ENCODE measurements around the gene NFIX. TPM values are rescaled to one million over a fixed set of nuclear protein-coding genes. Genes with fewer than 3 reads are reported as not detected.

The NFIX gene
- total and polyA plus RNA-seq, 12 donors, result 1.3 to 72.8 (median 28.6) TPM

GRCh38 chr19:12946731-12947496 is 48.4 kb upstream of the NFIX start:
- H3K36me3 ChIP-seq (replicated peaks in 1 of 2), result peaks cover 0 to 73% of the 10 kb centered on the region in 2 donors
- H3K9me3 ChIP-seq (replicated peaks in 1 of 3), result no peaks in the 10 kb centered on the region
- peak in 1 of 7 donors; percentile 22 for DNase-seq
- TF ChIP-seq, protein P1, sequence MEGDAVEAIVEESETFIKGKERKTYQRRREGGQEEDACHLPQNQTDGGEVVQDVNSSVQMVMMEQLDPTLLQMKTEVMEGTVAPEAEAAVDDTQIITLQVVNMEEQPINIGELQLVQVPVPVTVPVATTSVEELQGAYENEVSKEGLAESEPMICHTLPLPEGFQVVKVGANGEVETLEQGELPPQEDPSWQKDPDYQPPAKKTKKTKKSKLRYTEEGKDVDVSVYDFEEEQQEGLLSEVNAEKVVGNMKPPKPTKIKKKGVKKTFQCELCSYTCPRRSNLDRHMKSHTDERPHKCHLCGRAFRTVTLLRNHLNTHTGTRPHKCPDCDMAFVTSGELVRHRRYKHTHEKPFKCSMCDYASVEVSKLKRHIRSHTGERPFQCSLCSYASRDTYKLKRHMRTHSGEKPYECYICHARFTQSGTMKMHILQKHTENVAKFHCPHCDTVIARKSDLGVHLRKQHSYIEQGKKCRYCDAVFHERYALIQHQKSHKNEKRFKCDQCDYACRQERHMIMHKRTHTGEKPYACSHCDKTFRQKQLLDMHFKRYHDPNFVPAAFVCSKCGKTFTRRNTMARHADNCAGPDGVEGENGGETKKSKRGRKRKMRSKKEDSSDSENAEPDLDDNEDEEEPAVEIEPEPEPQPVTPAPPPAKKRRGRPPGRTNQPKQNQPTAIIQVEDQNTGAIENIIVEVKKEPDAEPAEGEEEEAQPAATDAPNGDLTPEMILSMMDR (IDR thresholded peaks at IDR 0.05), result no peak
- TF ChIP-seq POLR2A (IDR thresholded peaks at IDR 0.05), result no peak
- intact Hi-C loops (cut with DNase I), result no loop called here
- peak overlapping the region in 2 of 4 donors; percentile 83 to 91 for H3K4me3 ChIP-seq
- peak overlapping the region in 4 of 5 donors; percentile 83 to 98 (median 96) for H3K27ac ChIP-seq
- 60 to 63% (median 62%) methylated on average over 14 of the region's 14 CpGs for WGBS, 4 donors
- no peaks in the 10 kb centered on the region for H3K27me3 ChIP-seq
- H3K4me1 ChIP-seq (replicated peaks in 1 of 2), result peaks cover 0 to 19% of the 10 kb centered on the region in 2 donors

GRCh38 chr19:12947702-12948611 is 47.3 kb upstream of the NFIX start:
- Histone ChIP-seq H3K9me3 (replicated peaks in 1 of 3) (no peaks in the 10 kb centered on the region), H3K4me3 (no peak overlapping the region), H3K36me3 (replicated peaks in 1 of 2) (peaks cover 0 to 70% of the 10 kb centered on the region in 2 donors), H3K27ac (no peak overlapping the region), H3K4me1 (replicated peaks in 1 of 2) (peaks cover 8 to 28% of the 10 kb centered on the region in 2 donors), H3K27me3 (no peaks in the 10 kb centered on the region)
- 83 to 87% (median 86%) methylated on average over 21 to 28 of the region's 28 CpGs for WGBS, 4 donors
- intact Hi-C loops (cut with DNase I), result no loop called here
- peak in 1 of 7 donors; percentile 51 for DNase-seq
- TF ChIP-seq, protein P1 (IDR thresholded peaks at IDR 0.05), result no peak
- TF ChIP-seq POLR2A (IDR thresholded peaks at IDR 0.05), result no peak

DNA sequence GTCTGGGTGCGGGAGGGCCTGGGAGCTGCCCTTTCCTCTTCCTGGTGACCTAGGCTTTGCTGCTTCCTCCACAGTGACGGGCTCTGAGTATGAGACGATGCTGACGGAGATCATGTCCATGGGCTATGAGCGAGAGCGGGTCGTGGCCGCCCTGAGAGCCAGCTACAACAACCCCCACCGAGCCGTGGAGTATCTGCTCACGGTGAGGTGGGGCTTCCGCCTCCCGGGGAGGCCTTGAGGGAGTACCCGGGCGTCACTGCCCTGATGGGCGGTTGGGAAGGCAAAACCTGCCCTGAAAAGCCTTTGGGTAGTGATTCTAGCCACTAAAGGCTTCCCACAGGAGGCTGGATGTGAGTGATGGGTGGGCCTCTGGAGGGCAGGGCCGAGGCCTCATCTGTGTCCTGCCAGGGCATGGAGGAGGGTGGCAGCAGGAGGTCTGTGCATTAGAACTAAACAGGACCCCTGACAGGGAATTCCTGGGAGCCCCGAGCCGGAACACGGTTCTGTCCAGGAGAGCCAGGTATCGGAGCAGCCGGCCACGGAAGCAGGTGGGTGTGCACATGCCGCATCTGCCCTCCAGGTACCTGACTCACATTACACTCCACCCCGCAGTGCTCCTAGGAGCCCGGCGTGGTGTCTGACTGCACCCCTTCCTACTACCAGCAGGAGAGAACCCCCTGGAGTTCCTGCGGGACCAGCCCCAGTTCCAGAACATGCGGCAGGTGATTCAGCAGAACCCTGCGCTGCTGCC is 46.5 kb upstream of the NFIX start:
- Histone ChIP-seq H3K27ac (no peak overlapping the region), H3K9me3 (replicated peaks in 1 of 3) (no peaks in the 10 kb centered on the region), H3K4me3 (no peak overlapping the region), H3K27me3 (no peaks in the 10 kb centered on the region), H3K36me3 (replicated peaks in 1 of 2) (peaks cover 0 to 68% of the 10 kb centered on the region in 2 donors), H3K4me1 (replicated peaks in 1 of 2) (peaks cover 15 to 32% of the 10 kb centered on the region in 2 donors)
- intact Hi-C loops (cut with DNase I), result no loop called here
- DNase-seq, result peak in 1 of 7 donors; percentile 36
- TF ChIP-seq, protein P1 (IDR thresholded peaks at IDR 0.05), result no peak
- no peak for TF ChIP-seq POLR2A (IDR thresholded peaks at IDR 0.05)
- 75 to 90% (median 86%) methylated on average over 8 to 30 of the region's 30 CpGs for WGBS, 4 donors

Measured in adrenal gland (tissue), 12 donors.